Mesothelial cell of epicardium (in vitro differentiated cells): ENCODE data around the gene CASK. TPM values are rescaled to one million over a fixed set of nuclear protein-coding genes. Genes with fewer than 3 reads are reported as not detected.

Source experiments
- DNase-seq, 2 experiments: peaks; one replicate each; pipeline ENCODE4 v3.0.0; 2021; ENCODE audit warnings: low spot score in 2 of 2; ENCODE audit not compliant: unreplicated experiment in 2 of 2
- H3K27ac Mint-ChIP-seq: 2 replicates; pipeline ENCODE4 v1.8.0; 2021; ENCODE audit warnings: mixed read lengths
- H3K27me3 Mint-ChIP-seq: 2 replicates; pipeline ENCODE4 v1.8.0; 2021; ENCODE audit warnings: low read depth, mixed read lengths
- H3K36me3 Mint-ChIP-seq: 2 replicates; pipeline ENCODE4 v1.8.0; 2021; ENCODE audit warnings: mixed read lengths
- H3K4me1 Mint-ChIP-seq: 2 replicates; pipeline ENCODE4 v1.8.0; 2021; ENCODE audit warnings: mixed read lengths
- H3K4me3 Mint-ChIP-seq: 2 replicates; pipeline ENCODE4 v1.8.0; 2021; ENCODE audit warnings: mild to moderate bottlenecking, moderate library complexity, mixed read lengths
- H3K9me3 Mint-ChIP-seq: 2 replicates; pipeline ENCODE4 v1.8.0; 2021; ENCODE audit warnings: mixed read lengths
- total RNA-seq: library from RNA; stranded (reverse); gene quantifications from 3 replicates; pipeline ENCODE4 v1.2.1, GENCODE V29; 2021
- TF ChIP-seq, protein P1 (sequence below): fragments of 200-600 bp; sonication (generic); IDR thresholded peaks from one replicate; pipeline ENCODE4 v1.5.0; 2021; ENCODE audit warnings: antibody characterized with exemption; ENCODE audit not compliant: unreplicated experiment

Gene CASK
- total RNA-seq, 1 donor from 2014 or later = 70.3 TPM

DNA sequence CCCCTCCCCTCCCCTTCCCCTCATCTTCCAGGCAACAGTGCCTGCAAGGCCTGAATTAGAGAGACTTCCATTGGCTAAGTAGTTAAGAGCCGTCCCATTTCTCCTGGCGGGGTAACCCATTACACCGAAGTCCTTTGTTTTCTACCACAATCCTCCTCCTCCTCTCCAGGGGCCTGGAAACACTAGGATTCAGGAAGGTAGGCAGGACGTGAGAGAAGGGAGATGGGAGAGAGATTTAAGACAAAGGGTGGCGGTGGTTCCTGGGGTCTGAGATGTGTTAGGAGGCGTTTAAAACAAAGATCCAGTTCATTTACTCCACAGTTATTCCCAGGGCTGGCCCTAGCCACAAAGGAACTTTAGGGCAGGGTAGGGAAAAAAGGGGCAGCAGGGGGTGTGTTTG lies 448.2 kb downstream of the CASK start:
- H3K4me3 Mint-ChIP-seq = peak overlapping the region; percentile 26
- no peak for DNase-seq

DNA sequence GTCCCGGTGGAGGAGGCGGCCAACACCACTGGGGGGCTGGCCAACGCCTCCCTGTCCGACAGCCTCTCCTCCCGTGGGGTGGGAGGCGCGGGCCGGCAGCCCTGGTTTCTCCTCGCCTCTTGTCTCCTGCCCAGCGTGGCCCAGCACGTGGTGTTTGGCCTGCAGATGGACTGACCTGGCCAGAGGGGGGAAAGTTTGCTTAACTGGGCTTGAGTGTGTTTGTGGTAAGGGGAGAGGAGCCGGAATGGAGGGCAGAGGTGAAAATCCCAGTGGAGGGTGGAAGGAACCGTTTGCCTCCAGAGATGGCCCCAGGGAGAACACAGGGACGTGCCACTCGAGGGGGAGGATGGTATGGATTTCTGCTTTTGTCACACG lies 448.6 kb downstream of the CASK start:
- H3K36me3 Mint-ChIP-seq = peaks cover 2% of the 10 kb centered on the region
- peaks cover 3% of the 10 kb centered on the region for H3K9me3 Mint-ChIP-seq
- no peak for DNase-seq
- no peak overlapping the region for H3K27ac Mint-ChIP-seq
- H3K27me3 Mint-ChIP-seq = no peaks in the 10 kb centered on the region
- TF ChIP-seq, protein P1, sequence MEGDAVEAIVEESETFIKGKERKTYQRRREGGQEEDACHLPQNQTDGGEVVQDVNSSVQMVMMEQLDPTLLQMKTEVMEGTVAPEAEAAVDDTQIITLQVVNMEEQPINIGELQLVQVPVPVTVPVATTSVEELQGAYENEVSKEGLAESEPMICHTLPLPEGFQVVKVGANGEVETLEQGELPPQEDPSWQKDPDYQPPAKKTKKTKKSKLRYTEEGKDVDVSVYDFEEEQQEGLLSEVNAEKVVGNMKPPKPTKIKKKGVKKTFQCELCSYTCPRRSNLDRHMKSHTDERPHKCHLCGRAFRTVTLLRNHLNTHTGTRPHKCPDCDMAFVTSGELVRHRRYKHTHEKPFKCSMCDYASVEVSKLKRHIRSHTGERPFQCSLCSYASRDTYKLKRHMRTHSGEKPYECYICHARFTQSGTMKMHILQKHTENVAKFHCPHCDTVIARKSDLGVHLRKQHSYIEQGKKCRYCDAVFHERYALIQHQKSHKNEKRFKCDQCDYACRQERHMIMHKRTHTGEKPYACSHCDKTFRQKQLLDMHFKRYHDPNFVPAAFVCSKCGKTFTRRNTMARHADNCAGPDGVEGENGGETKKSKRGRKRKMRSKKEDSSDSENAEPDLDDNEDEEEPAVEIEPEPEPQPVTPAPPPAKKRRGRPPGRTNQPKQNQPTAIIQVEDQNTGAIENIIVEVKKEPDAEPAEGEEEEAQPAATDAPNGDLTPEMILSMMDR = no peak
- H3K4me1 Mint-ChIP-seq = peaks cover 5% of the 10 kb centered on the region
- no peak overlapping the region for H3K4me3 Mint-ChIP-seq

More for the DNA sequence above, 448.2 kb downstream of the CASK start:
- Mint-ChIP-seq H3K4me1 (peaks cover 5% of the 10 kb centered on the region), H3K9me3 (peaks cover 5% of the 10 kb centered on the region), H3K27me3 (no peaks in the 10 kb centered on the region), H3K36me3 (peaks cover 2% of the 10 kb centered on the region), H3K27ac (no peak overlapping the region)
- TF ChIP-seq, protein P1 = no peak

DNA sequence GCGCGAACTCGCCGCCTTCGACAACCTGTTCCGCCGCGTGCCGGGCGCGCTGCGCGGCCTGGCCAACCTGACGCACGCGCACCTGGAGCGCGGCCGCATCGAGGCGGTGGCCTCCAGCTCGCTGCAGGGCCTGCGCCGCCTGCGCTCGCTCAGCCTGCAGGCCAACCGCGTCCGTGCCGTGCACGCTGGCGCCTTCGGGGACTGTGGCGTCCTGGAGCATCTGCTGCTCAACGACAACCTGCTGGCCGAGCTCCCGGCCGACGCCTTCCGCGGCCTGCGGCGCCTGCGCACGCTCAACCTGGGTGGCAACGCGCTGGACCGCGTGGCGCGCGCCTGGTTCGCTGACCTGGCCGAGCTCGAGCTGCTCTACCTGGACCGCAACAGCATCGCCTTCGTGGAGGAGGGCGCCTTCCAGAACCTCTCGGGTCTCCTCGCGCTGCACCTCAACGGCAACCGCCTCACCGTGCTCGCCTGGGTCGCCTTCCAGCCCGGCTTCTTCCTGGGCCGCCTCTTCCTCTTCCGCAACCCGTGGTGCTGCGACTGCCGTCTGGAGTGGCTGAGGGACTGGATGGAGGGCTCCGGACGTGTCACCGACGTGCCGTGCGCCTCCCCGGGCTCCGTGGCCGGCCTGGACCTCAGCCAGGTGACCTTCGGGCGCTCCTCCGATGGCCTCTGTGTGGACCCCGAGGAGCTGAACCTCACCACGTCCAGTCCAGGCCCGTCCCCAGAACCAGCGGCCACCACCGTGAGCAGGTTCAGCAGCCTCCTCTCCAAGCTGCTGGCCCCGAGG lies 449.2 kb downstream of the CASK start:
- Mint-ChIP-seq H3K27ac (no peak overlapping the region), H3K4me1 (peaks cover 5% of the 10 kb centered on the region), H3K9me3 (peaks cover 4% of the 10 kb centered on the region), H3K27me3 (no peaks in the 10 kb centered on the region), H3K4me3 (no peak overlapping the region), H3K36me3 (peaks cover 2% of the 10 kb centered on the region)
- no peak for DNase-seq
- TF ChIP-seq, protein P1 = no peak

DNA sequence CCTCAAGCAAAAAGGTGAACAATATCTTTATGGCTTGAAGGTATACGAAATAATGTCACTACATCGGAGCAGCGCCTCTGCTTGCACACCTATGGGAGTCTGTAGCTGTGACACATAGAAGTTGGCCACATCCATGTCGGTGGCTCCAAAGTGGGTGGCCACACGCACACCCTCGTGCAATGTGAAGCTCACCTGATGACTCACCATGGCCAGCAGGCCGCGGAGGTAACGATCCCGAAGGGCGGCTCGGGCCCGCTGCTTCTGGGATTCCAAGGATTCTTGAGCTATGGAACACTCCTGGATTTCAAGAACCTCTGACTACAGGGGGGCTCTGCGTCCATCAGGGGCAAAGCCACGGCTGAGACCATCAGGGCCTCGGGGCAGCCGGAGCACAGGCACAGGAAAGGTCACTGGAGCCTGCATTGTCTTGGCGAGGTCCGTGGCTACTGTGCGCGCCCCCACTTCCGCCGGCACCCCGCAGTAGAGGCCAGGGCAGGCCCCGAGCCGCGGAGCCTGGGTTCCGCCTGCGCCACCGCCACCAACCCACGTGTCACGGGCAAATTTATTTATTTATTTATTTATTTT lies 451.0 kb downstream of the CASK start:
- Mint-ChIP-seq H3K27me3 (no peaks in the 10 kb centered on the region), H3K9me3 (peaks cover 4% of the 10 kb centered on the region), H3K36me3 (peaks cover 2% of the 10 kb centered on the region), H3K4me3 (no peak overlapping the region), H3K27ac (no peak overlapping the region), H3K4me1 (peaks cover 5% of the 10 kb centered on the region)
- TF ChIP-seq, protein P1 = no peak
- no peak for DNase-seq

DNA sequence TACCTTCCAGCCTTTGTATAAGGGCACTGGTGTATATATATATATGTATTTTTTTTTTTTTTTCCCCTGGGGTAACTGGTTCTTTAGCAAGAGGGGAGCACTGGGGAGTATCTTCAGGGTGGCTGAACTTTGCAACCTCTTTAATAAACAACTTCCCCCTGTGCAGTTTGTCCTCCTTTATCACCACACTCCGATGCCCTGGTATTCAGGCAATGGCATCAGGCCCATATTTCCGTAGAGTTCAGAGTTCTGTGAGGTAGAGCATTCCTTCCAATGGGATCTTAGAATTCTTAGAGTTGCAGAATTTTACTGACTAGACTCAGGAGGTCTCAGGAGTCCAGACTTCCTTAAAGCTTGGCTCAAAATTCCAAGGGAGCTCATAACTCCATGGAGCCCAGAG lies 451.6 kb downstream of the CASK start:
- H3K27ac Mint-ChIP-seq = no peak overlapping the region
- H3K4me1 Mint-ChIP-seq = peaks cover 5% of the 10 kb centered on the region
- no peak overlapping the region for H3K4me3 Mint-ChIP-seq
- TF ChIP-seq, protein P1 = no peak
- no peaks in the 10 kb centered on the region for H3K27me3 Mint-ChIP-seq
- peaks cover 4% of the 10 kb centered on the region for H3K9me3 Mint-ChIP-seq
- peaks cover 2% of the 10 kb centered on the region for H3K36me3 Mint-ChIP-seq
- DNase-seq = no peak
